Activated CD8-positive, alpha-beta T cell treated with anti-CD3 and anti-CD28 coated beads for 36 hours (primary cell): ENCODE measurements around the gene SOX5. TPM values are rescaled to one million over a fixed set of nuclear protein-coding genes. Genes with fewer than 3 reads are reported as not detected.

Experiments used
- ATAC-seq: fragments of 200-7000 bp; cut with Tn5 transposase; one replicate; pipeline ENCODE4 v1.10.0; 2021; ENCODE audit warnings: mild to moderate bottlenecking, moderate library complexity
- CTCF ChIA-PET: fragments of 350-600 bp; sonication (Branson Sonifier 250); formaldehyde crosslinking; loops from one replicate; lab custom pipeline; 2021; ENCODE audit warnings: antibody characterized with exemption; lab: Charles Lee
- POLR2A ChIA-PET: fragments of 350-600 bp; sonication (Branson Sonifier 250); formaldehyde crosslinking; loops from one replicate; lab custom pipeline; 2021; ENCODE audit warnings: antibody characterized with exemption; lab: Charles Lee
- DNase-seq: peaks from one replicate; pipeline ENCODE4 v3.0.0-alpha.2; 2020
- H3K27ac Mint-ChIP-seq: one replicate; pipeline ENCODE4 v1.8.0; 2021; ENCODE audit warnings: mild to moderate bottlenecking, mixed read lengths
- H3K27me3 Mint-ChIP-seq: one replicate; pipeline ENCODE4 v1.8.0; 2021; ENCODE audit warnings: mixed read lengths
- H3K36me3 Mint-ChIP-seq: one replicate; pipeline ENCODE4 v1.8.0; 2021; ENCODE audit warnings: low read depth, mixed read lengths
- H3K4me1 Mint-ChIP-seq: one replicate; pipeline ENCODE4 v1.8.0; 2021; ENCODE audit warnings: low read depth, mixed read lengths
- H3K4me3 Mint-ChIP-seq: one replicate; pipeline ENCODE4 v1.8.0; 2021; ENCODE audit warnings: mild to moderate bottlenecking, moderate library complexity, mixed read lengths
- H3K9me3 Mint-ChIP-seq: one replicate; pipeline ENCODE4 v1.8.0; 2021; ENCODE audit warnings: mixed read lengths
- intact Hi-C: fragments of 100-400 bp; cut with micrococcal nuclease; formaldehyde crosslinking; loops from one replicate; pipeline ENCODE4 v1.10.0; 2022
- total RNA-seq, 2 experiments: library from RNA; stranded (reverse); gene quantifications; one replicate each; pipeline ENCODE4 v1.2.3, GENCODE V29; 2021
- TF ChIP-seq, protein P1 (sequence below): fragments of 200-600 bp; IDR thresholded peaks from one replicate; pipeline ENCODE4 v1.8.0; 2022; ENCODE audit warnings: antibody characterized with exemption, mild to moderate bottlenecking

Gene SOX5
- total RNA-seq, 2 experiments from 2014 or later = not detected

GRCh38 chr12:23898121-23898520 lies 51.3 kb downstream of the SOX5 start:
- Mint-ChIP-seq H3K4me3 (no peak overlapping the region), H3K27ac (no peak overlapping the region), H3K4me1 (no peaks in the 10 kb centered on the region), H3K36me3 (no peaks in the 10 kb centered on the region), H3K9me3 (peaks cover 5% of the 10 kb centered on the region), H3K27me3 (no peaks in the 10 kb centered on the region)
- ATAC-seq = no peak
- no peak for DNase-seq
- intact Hi-C loops = no loop called here
- ChIA-PET CTCF (no interaction called here), POLR2A (no interaction called here)
- TF ChIP-seq, protein P1, sequence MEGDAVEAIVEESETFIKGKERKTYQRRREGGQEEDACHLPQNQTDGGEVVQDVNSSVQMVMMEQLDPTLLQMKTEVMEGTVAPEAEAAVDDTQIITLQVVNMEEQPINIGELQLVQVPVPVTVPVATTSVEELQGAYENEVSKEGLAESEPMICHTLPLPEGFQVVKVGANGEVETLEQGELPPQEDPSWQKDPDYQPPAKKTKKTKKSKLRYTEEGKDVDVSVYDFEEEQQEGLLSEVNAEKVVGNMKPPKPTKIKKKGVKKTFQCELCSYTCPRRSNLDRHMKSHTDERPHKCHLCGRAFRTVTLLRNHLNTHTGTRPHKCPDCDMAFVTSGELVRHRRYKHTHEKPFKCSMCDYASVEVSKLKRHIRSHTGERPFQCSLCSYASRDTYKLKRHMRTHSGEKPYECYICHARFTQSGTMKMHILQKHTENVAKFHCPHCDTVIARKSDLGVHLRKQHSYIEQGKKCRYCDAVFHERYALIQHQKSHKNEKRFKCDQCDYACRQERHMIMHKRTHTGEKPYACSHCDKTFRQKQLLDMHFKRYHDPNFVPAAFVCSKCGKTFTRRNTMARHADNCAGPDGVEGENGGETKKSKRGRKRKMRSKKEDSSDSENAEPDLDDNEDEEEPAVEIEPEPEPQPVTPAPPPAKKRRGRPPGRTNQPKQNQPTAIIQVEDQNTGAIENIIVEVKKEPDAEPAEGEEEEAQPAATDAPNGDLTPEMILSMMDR = no peak

- H3K9me3 Mint-ChIP-seq = peaks cover 5% of the 10 kb centered on the region
- intact Hi-C loops = no loop called here
- no peak overlapping the region for H3K4me3 Mint-ChIP-seq
- H3K4me1 Mint-ChIP-seq = no peaks in the 10 kb centered on the region
- TF ChIP-seq, protein P1 = no peak
- CTCF ChIA-PET = no interaction called here
- POLR2A ChIA-PET = no interaction called here
- ATAC-seq = no peak
- H3K27me3 Mint-ChIP-seq = no peaks in the 10 kb centered on the region
- no peak overlapping the region for H3K27ac Mint-ChIP-seq
- no peaks in the 10 kb centered on the region for H3K36me3 Mint-ChIP-seq
- no peak for DNase-seq
These were observed 53.7 kb downstream of the SOX5 start for GRCh38 chr12:23895792-23896218.

- TF ChIP-seq, protein P1 = no peak
- CTCF ChIA-PET = no interaction called here
- POLR2A ChIA-PET = no interaction called here
- ATAC-seq (no peak), DNase-seq (no peak)
- no peaks in the 10 kb centered on the region for H3K36me3 Mint-ChIP-seq
- no peak overlapping the region for H3K27ac Mint-ChIP-seq
- no peaks in the 10 kb centered on the region for H3K27me3 Mint-ChIP-seq
- H3K9me3 Mint-ChIP-seq = peaks cover 5% of the 10 kb centered on the region
- H3K4me1 Mint-ChIP-seq = no peaks in the 10 kb centered on the region
- H3K4me3 Mint-ChIP-seq = no peak overlapping the region
- intact Hi-C loops = no loop called here
These were observed 55.9 kb downstream of the SOX5 start for GRCh38 chr12:23893611-23894010.

DNA sequence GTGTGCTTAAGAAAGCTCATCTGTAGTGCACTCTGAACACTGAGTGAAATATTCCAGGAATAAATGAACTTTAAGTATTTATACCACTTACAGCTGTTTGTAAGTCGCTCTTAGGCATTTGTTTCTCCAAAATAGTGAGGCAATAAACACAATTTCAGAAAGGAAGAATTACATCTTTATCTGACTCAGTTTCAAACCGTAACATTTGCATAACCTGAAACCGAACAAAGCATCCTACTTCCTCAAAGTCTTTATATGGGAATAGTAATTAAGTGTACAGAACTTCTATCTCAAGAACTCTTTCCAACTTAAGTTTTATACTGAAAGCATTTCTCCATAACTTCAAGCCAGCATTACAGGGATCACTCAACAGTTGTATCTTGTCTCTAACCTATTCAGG lies 58.4 kb downstream of the SOX5 start:
- no peaks in the 10 kb centered on the region for H3K36me3 Mint-ChIP-seq
- TF ChIP-seq, protein P1 = no peak
- DNase-seq (no peak), ATAC-seq (no peak)
- H3K4me3 Mint-ChIP-seq = no peak overlapping the region
- no peaks in the 10 kb centered on the region for H3K4me1 Mint-ChIP-seq
- POLR2A ChIA-PET = no interaction called here
- H3K27ac Mint-ChIP-seq = no peak overlapping the region
- peaks cover 2% of the 10 kb centered on the region for H3K9me3 Mint-ChIP-seq
- intact Hi-C loops = no loop called here
- CTCF ChIA-PET = no interaction called here
- H3K27me3 Mint-ChIP-seq = no peaks in the 10 kb centered on the region

DNA sequence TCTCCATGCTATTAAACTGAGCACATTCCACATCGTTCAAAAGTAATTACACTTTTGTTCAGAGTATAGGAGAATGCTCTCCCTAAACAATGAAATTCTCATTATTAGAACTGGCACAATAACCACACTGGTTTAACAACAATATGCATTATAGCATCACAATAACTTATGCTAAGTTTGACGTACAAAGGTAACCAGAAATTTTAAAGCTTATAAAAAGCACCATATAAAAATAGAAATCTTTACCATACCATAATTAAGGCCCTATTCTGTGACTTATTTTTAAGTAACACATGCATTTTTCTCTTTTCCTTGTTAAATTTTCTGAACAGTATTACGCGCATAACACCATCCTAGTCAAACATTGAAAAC lies 60.4 kb downstream of the SOX5 start:
- DNase-seq = no peak
- TF ChIP-seq, protein P1 = no peak
- Mint-ChIP-seq H3K9me3 (peaks cover 2% of the 10 kb centered on the region), H3K4me1 (no peaks in the 10 kb centered on the region), H3K27ac (no peak overlapping the region), H3K4me3 (no peak overlapping the region), H3K36me3 (no peaks in the 10 kb centered on the region), H3K27me3 (no peaks in the 10 kb centered on the region)
- CTCF ChIA-PET = no interaction called here
- no peak for ATAC-seq
- intact Hi-C loops = no loop called here
- POLR2A ChIA-PET = no interaction called here
